ENCODE results near the gene TOPORS.

DNA sequence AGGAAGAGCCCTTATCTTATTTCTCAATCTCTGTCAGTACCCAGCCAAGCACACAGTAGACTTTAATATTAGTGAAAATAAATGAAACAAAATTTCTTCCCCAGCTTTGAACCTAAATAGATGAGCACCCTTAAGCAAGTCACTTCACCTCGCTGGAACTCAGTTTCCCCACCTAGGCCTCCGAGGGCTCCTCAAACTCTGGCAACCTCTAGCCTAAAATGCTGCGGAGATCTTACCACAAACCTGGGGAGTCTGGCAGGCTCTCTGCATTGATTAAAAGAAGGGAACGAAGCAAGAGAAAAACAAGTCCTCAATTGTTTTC lies 26.7 kb downstream of the TOPORS start:
- TF ChIP-seq GATA2 (IDR thresholded peaks at IDR 0.05; ENCODE audit: low read depth, low read length) (no peak; the same call in 1 of the 2 replicates), GATA3 (IDR thresholded peaks at IDR 0.05; ENCODE audit: low read depth, low read length) (no peak)

Measured in SH-SY5Y (cell line).